HEK293T (cell line): ENCODE data around the gene TTC1.

Source experiments
- ARNT ChIP-seq: fragments of 450-650 bp; IDR thresholded peaks from 2 replicates; pipeline ENCODE4 v1.6.1; 2017; ENCODE audit warnings: mild to moderate bottlenecking
- ELF4 ChIP-seq: fragments of 450-650 bp; IDR thresholded peaks from 2 replicates; pipeline ENCODE4 v1.6.1; 2017; ENCODE audit warnings: antibody characterized with exemption
- FOXA1 ChIP-seq: fragments of 450-650 bp; IDR thresholded peaks from 2 replicates; pipeline ENCODE4 v1.6.1; 2016; ENCODE audit warnings: mild to moderate bottlenecking
- HDGF ChIP-seq: fragments of 450-650 bp; IDR thresholded peaks from 2 replicates; pipeline ENCODE4 v1.6.1; 2017; ENCODE audit warnings: antibody characterized with exemption, borderline replicate concordance
- L3MBTL2 ChIP-seq: fragments of 450-650 bp; conservative IDR thresholded peaks from 2 replicates; pipeline ENCODE4 v1.6.1; 2016; ENCODE audit warnings: mild to moderate bottlenecking
- NFRKB ChIP-seq: fragments of 450-650 bp; IDR thresholded peaks from 2 replicates; pipeline ENCODE4 v1.6.1; 2016; ENCODE audit warnings: mild to moderate bottlenecking, moderate library complexity
- PKNOX1 ChIP-seq: fragments of 450-650 bp; IDR thresholded peaks from 2 replicates; pipeline ENCODE4 v1.6.1; 2016
- SP1 ChIP-seq: fragments of 450-650 bp; IDR thresholded peaks from 2 replicates; pipeline ENCODE4 v1.6.1; 2017
- SUZ12 ChIP-seq: fragments of 450-650 bp; IDR thresholded peaks from 2 replicates; pipeline ENCODE4 v1.6.1; 2016; ENCODE audit warnings: mild to moderate bottlenecking
- TARDBP ChIP-seq: fragments of 450-650 bp; IDR thresholded peaks from 2 replicates; pipeline ENCODE4 v1.6.1; 2016

GRCh38 chr5:160018945-160019625, 10.1 kb downstream of the TTC1 start:
- TF ChIP-seq SP1, result no peak
- TF ChIP-seq ELF4, result no peak
- TF ChIP-seq NFRKB, result no peak
- no peak for TF ChIP-seq TARDBP
- TF ChIP-seq SUZ12, result no peak
- no peak for TF ChIP-seq FOXA1
- TF ChIP-seq HDGF, result no peak
- TF ChIP-seq L3MBTL2, result no peak
- no peak for TF ChIP-seq PKNOX1
- no peak for TF ChIP-seq ARNT
